SHP77 treated with DMSO at 0.1 percent for 48 hours (cell line): ENCODE data around the gene MARK4.

ENCODE experiments used
- DNase-seq: peaks from one replicate; lab custom pipeline; 2025; lab: John Stamatoyannopoulos, UW

Gene MARK4

GRCh38 chr19:45340899-45341453, 89.9 kb downstream of the MARK4 start:
- no peak for DNase-seq

- DNase-seq: no peak
These were observed 91.8 kb downstream of the MARK4 start for GRCh38 chr19:45342911-45343310.

GRCh38 chr19:45344621-45345505, 93.8 kb downstream of the MARK4 start:
- no peak for DNase-seq

- no peak for DNase-seq
These were observed 94.4 kb downstream of the MARK4 start for GRCh38 chr19:45345506-45345860.

- DNase-seq: peak; percentile 4
These were observed 95.4 kb downstream of the MARK4 start for GRCh38 chr19:45346449-45346848.

GRCh38 chr19:45347570-45348366, 96.7 kb downstream of the MARK4 start:
- no peak for DNase-seq

- no peak for DNase-seq
These were observed 97.5 kb downstream of the MARK4 start for GRCh38 chr19:45348367-45349125.

- no peak for DNase-seq
These were observed 98.0 kb downstream of the MARK4 start for GRCh38 chr19:45349126-45349415.

- DNase-seq: no peak
These were observed 98.4 kb downstream of the MARK4 start for GRCh38 chr19:45349430-45349941.

- DNase-seq: no peak
These were observed 99.5 kb downstream of the MARK4 start for GRCh38 chr19:45350477-45351058.

GRCh38 chr19:45351401-45351952, 100.4 kb downstream of the MARK4 start:
- DNase-seq: no peak

- DNase-seq: no peak
These were observed 101.0 kb downstream of the MARK4 start for GRCh38 chr19:45352062-45352461.

GRCh38 chr19:45352471-45352870, 101.4 kb downstream of the MARK4 start:
- no peak for DNase-seq

GRCh38 chr19:45352914-45353796, 102.1 kb downstream of the MARK4 start:
- DNase-seq: no peak

- no peak for DNase-seq
These were observed 103.3 kb downstream of the MARK4 start for GRCh38 chr19:45354241-45354842.
